ENCODE measurements around the gene TBC1D22A.
A peak's percentile ranks its signal among the peaks of the same experiment; 100 is the strongest.

Gene TBC1D22A

DNA sequence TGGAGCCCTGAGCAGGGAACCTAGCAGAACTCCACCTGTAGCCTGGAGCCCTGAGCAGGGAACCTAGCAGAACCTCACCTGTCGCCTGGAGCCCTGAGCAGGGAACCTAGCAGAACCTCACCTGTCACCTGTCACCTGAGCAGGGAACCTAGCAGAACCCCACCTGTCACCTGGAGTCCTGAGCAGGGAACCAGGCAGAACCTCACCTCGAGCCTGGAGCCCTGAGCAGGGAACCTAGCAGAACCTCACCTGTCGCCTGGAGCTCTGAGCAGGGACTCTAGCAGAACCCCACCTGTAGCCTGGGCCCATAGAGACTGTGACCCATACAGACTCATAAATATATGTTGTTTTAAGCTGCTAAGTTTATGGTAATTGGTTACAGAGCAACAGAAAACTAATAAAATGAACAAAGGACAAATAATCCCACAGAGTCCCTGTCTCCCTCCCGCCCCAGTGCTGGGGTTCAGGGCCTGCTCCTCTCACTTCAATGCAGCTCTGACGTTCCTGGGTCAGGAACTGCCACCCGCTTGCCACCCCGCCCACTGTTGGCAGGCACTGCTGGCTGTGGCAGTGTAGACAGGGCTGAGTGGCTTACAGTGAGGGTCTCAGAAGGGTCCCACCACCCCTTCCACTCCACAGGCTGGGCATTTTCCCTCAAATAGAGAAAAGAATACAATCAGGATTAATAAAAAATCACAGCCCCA lies 259.1 kb downstream of the TBC1D22A start:
- intact Hi-C loops (cut with DNase I; ENCODE audit: low total_unique reads), result no loop called here
- Histone ChIP-seq H3K27me3 (no peaks in the 10 kb centered on the region), H3K36me3 (no peaks in the 10 kb centered on the region), H3K27ac (no peak overlapping the region), H3K4me1 (no peaks in the 10 kb centered on the region), H3K4me3 (no peak overlapping the region), H3K9me3 (no peaks in the 10 kb centered on the region)
- no peak for TF ChIP-seq CTCF (IDR thresholded peaks at IDR 0.05)
- DNase-seq, result peak in 1 of 2 donors; percentile 13

- DNase-seq, result peak in 1 of 2 donors; percentile 29
- H3K36me3 ChIP-seq, result no peaks in the 10 kb centered on the region
- TF ChIP-seq CTCF (IDR thresholded peaks at IDR 0.05), result no peak
- H3K9me3 ChIP-seq, result no peaks in the 10 kb centered on the region
- H3K27me3 ChIP-seq, result no peaks in the 10 kb centered on the region
- H3K4me1 ChIP-seq, result no peaks in the 10 kb centered on the region
- H3K27ac ChIP-seq, result no peak overlapping the region
- intact Hi-C loops (cut with DNase I; ENCODE audit: low total_unique reads), result no loop called here
- no peak overlapping the region for H3K4me3 ChIP-seq
Measured at GRCh38 chr22:47022075-47022473, 259.6 kb downstream of the TBC1D22A start.

- Histone ChIP-seq H3K36me3 (no peaks in the 10 kb centered on the region), H3K27ac (no peak overlapping the region), H3K4me1 (no peaks in the 10 kb centered on the region), H3K27me3 (no peaks in the 10 kb centered on the region), H3K9me3 (no peaks in the 10 kb centered on the region), H3K4me3 (no peak overlapping the region)
- no peak for TF ChIP-seq CTCF (IDR thresholded peaks at IDR 0.05)
- no peak for DNase-seq
- intact Hi-C loops (cut with DNase I; ENCODE audit: low total_unique reads), result no loop called here
Measured at GRCh38 chr22:47022475-47022874, 260.0 kb downstream of the TBC1D22A start.

DNA sequence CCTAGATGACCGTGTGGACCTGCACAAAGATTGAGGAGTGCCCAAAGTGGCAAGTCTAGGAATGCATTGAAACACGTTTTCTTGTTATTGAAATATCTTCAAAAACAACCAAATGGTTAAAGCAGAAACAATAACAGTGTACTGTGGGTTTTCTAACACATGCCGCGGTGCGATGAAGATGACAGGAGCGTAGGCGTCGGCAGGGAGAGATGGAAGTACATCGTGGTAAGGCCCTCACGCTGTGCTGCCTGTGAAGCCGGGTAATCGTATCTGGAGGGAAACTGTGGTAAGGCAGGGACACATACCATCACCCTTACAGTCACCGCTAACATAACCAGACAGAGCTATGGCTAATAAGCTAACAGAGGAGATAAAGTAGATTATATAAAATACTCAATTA lies 261.4 kb downstream of the TBC1D22A start:
- H3K4me1 ChIP-seq, result no peaks in the 10 kb centered on the region
- no peaks in the 10 kb centered on the region for H3K36me3 ChIP-seq
- no peak for TF ChIP-seq CTCF (IDR thresholded peaks at IDR 0.05)
- H3K9me3 ChIP-seq, result no peaks in the 10 kb centered on the region
- no peak overlapping the region for H3K27ac ChIP-seq
- H3K4me3 ChIP-seq, result no peak overlapping the region
- peak in 1 of 2 donors; percentile 16 for DNase-seq
- no peaks in the 10 kb centered on the region for H3K27me3 ChIP-seq
- intact Hi-C loops (cut with DNase I; ENCODE audit: low total_unique reads), result no loop called here

- TF ChIP-seq CTCF (IDR thresholded peaks at IDR 0.05), result no peak
- Histone ChIP-seq H3K4me1 (peaks cover 0 to 6% (median 0%) of the 10 kb centered on the region in 4 donors), H3K36me3 (no peaks in the 10 kb centered on the region), H3K4me3 (no peak overlapping the region), H3K27me3 (no peaks in the 10 kb centered on the region), H3K9me3 (no peaks in the 10 kb centered on the region), H3K27ac (no peak overlapping the region)
- intact Hi-C loops (cut with DNase I; ENCODE audit: low total_unique reads), result no loop called here
- peak in 1 of 2 donors; percentile 51 for DNase-seq
Measured at GRCh38 chr22:47027766-47028165, 265.3 kb downstream of the TBC1D22A start.
